Stomach smooth muscle (tissue), 2 donors: ENCODE measurements around the gene CCL5.

Source experiments
- H3K27ac ChIP-seq: one replicate; pipeline ENCODE4 v1.7.0; 2013; ENCODE audit warnings: mild to moderate bottlenecking, low read length, inconsistent platforms
- H3K27me3 ChIP-seq, 2 donors: one replicate each; pipeline ENCODE4 v1.7.0; 2013; ENCODE audit warnings: low read length in 2 of 2; ENCODE audit not compliant: insufficient read depth in 2 of 2, control insufficient read depth in 1 of 2
- H3K36me3 ChIP-seq, 2 donors: one replicate each; pipeline ENCODE4 v1.7.0; 2013; ENCODE audit warnings: low read length in 2 of 2; ENCODE audit not compliant: control insufficient read depth in 2 of 2, insufficient read depth in 2 of 2
- H3K4me1 ChIP-seq: one replicate; pipeline ENCODE4 v1.7.0; 2013; ENCODE audit warnings: low read length; ENCODE audit not compliant: control insufficient read depth, insufficient read depth
- H3K4me3 ChIP-seq, 2 donors: one replicate each; pipeline ENCODE4 v1.7.0; 2013; ENCODE audit warnings: low read length in 2 of 2
- H3K9ac ChIP-seq, 2 donors: one replicate each; pipeline ENCODE4 v1.7.0; 2013; ENCODE audit warnings: low read length in 2 of 2, mild to moderate bottlenecking in 1 of 2
- H3K9me3 ChIP-seq, 2 donors: one replicate each; pipeline ENCODE4 v1.7.0; 2013; ENCODE audit warnings: low read length in 2 of 2; ENCODE audit not compliant: control insufficient read depth in 2 of 2
- donor health status: healthy.
- donor health status: Pancreatic carcinoma.

CCL5 gene

DNA sequence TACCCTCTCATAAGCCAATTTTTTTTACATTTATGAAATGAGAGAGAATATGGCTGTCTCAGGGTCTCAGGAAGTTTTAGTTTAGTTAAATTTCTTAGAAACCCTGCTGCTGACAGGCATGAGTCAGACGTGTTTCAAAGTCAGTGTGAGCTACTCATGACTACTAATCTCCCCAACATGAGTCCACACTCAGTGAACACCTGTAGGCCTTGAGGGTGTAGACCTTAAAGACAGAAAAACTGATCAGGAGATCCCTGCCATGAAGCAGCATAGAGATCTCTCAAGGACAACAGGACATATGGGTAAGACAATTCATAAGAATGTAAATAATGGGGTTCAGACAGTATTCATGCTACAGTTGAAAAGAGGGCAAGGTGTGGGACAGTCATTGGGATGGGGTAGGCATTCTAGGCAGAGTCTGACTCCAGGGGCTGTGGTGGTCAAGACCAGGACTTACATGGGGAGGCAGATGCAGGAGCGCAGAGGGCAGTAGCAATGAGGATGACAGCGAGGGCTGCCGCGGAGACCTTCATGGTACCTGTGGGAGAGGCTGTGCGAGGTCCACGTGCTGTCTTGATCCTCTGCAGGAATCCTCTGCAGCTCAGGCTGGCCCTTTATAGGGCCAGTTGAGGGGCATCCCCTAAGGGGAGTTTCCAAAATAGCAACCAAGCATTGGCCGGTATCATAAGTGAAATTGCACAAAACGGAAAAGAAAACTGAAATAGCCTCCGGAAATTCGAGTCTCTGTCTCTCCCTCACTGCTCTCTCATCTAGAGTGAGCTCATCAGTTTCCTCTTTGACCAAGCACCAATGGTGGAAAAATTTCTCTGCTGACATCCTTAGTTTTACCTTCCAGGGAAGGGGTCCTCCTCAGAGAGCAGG, at the start of gene CCL5:
CCL5 (minus strand) TSS at position 588 of the 882 bp plus-strand sequence.
- H3K4me3 ChIP-seq, result no peak within 1 kb of the TSS
- H3K4me1 ChIP-seq, result peaks cover 3% of the 10 kb centered on the region
- no peak within 1 kb of the TSS for H3K27ac ChIP-seq
- H3K9ac ChIP-seq, result no peak within 1 kb of the TSS
- H3K27me3 ChIP-seq, result no peaks in the 10 kb centered on the region
- no peaks in the 10 kb centered on the region for H3K9me3 ChIP-seq
- H3K36me3 ChIP-seq, result no peaks in the 10 kb centered on the region

DNA sequence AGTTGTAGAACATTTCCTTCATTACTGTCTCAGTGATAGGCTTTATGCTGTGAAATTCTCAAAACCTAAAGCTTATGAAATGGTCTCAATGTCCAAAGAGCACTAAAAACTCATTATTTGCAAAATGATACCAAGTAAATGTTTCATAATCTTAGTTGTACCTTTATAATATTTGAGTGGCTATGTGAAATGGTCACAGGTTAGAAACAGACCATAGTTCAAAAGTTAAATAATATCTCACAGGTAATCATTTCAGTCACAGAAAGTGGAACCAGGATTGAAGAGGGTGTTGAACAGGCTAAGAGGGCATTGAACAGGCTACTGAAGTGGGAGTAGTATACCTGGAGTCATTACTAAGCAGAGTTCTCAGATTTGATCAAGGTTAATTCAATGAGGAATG, 47.6 kb upstream of the CCL5 start:
- H3K9ac ChIP-seq, result no peak overlapping the region
- H3K9me3 ChIP-seq, result no peaks in the 10 kb centered on the region
- H3K4me1 ChIP-seq, result peaks cover 12% of the 10 kb centered on the region
- peaks cover 0 to 4% of the 10 kb centered on the region in 2 donors for H3K27me3 ChIP-seq
- H3K4me3 ChIP-seq, result no peak overlapping the region
- H3K36me3 ChIP-seq, result no peaks in the 10 kb centered on the region
- no peak overlapping the region for H3K27ac ChIP-seq

DNA sequence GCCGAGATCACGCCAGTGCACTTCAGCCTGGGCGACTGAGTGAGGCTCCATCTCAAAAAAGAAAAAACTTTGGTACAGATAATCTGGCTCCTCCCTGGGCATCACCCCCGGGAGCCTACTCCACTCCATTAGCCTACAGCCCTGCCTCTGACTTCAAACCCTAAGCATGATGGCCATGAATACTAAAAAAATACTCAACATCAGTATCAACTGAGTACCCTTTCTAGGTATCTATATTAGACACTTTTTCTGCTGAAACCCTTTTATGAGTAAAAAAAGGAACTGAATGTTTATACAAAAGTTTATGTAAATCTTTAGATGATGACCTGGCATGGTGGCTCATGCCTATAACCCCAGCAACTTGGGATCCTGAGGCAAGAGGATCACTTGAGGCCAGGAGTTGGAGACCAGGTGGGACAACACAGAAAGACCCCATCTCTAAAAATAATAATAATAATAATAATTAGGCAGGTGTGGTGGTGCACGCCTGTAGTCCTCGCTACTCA, 43.5 kb upstream of the CCL5 start:
- peaks cover 0 to 2% of the 10 kb centered on the region in 2 donors for H3K27me3 ChIP-seq
- no peak overlapping the region for H3K9ac ChIP-seq
- H3K4me3 ChIP-seq, result no peak overlapping the region
- H3K27ac ChIP-seq, result no peak overlapping the region
- no peaks in the 10 kb centered on the region for H3K9me3 ChIP-seq
- H3K36me3 ChIP-seq, result no peaks in the 10 kb centered on the region
- no peaks in the 10 kb centered on the region for H3K4me1 ChIP-seq

DNA sequence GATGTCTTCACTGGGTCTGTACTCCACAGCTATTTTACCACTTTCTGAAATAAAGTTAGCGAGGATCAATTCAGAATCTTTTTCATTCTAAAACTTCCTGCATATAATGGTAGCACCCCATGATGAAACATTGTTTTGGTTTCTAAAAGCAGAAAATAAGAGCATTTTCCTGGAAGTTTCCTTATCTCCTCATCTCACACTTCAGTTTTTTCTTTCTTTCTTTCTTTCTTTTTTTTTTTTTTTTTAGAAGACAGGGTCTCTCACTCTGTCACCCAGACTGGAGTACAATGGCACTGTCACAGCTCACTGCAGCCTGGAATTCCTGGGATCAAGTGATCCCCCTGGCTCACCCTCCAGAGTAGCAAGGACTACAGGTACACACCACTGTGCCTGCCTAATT, 40.1 kb upstream of the CCL5 start:
- Histone ChIP-seq H3K4me1 (no peaks in the 10 kb centered on the region), H3K9me3 (no peaks in the 10 kb centered on the region), H3K9ac (no peak overlapping the region), H3K27ac (no peak overlapping the region), H3K27me3 (peaks cover 0 to 2% of the 10 kb centered on the region in 2 donors), H3K36me3 (no peaks in the 10 kb centered on the region), H3K4me3 (no peak overlapping the region)

- H3K9ac ChIP-seq, result no peak overlapping the region
- H3K36me3 ChIP-seq, result no peaks in the 10 kb centered on the region
- no peak overlapping the region for H3K4me3 ChIP-seq
- peaks cover 0 to under 1% of the 10 kb centered on the region in 2 donors for H3K9me3 ChIP-seq
- H3K27me3 ChIP-seq, result no peaks in the 10 kb centered on the region
- H3K27ac ChIP-seq, result no peak overlapping the region
- no peaks in the 10 kb centered on the region for H3K4me1 ChIP-seq
These were observed 38.5 kb upstream of the CCL5 start for GRCh38 chr17:35918665-35919064.

GRCh38 chr17:35917519-35918213, 37.5 kb upstream of the CCL5 start:
- H3K9ac ChIP-seq, result no peak overlapping the region
- H3K27me3 ChIP-seq, result no peaks in the 10 kb centered on the region
- no peaks in the 10 kb centered on the region for H3K36me3 ChIP-seq
- H3K4me3 ChIP-seq, result no peak overlapping the region
- peaks cover 0 to 3% of the 10 kb centered on the region in 2 donors for H3K9me3 ChIP-seq
- H3K27ac ChIP-seq, result no peak overlapping the region
- H3K4me1 ChIP-seq, result no peaks in the 10 kb centered on the region

GRCh38 chr17:35915153-35915964, 35.2 kb upstream of the CCL5 start:
- Histone ChIP-seq H3K4me1 (no peaks in the 10 kb centered on the region), H3K27me3 (no peaks in the 10 kb centered on the region), H3K9me3 (peaks cover 0 to 3% of the 10 kb centered on the region in 2 donors), H3K4me3 (no peak overlapping the region), H3K9ac (no peak overlapping the region), H3K27ac (no peak overlapping the region), H3K36me3 (no peaks in the 10 kb centered on the region)

- Histone ChIP-seq H3K4me1 (no peaks in the 10 kb centered on the region), H3K36me3 (no peaks in the 10 kb centered on the region), H3K4me3 (no peak overlapping the region), H3K9me3 (peaks cover 0 to 3% of the 10 kb centered on the region in 2 donors), H3K9ac (no peak overlapping the region), H3K27me3 (no peaks in the 10 kb centered on the region), H3K27ac (no peak overlapping the region)
These were observed 34.2 kb upstream of the CCL5 start for GRCh38 chr17:35914354-35914753.

DNA sequence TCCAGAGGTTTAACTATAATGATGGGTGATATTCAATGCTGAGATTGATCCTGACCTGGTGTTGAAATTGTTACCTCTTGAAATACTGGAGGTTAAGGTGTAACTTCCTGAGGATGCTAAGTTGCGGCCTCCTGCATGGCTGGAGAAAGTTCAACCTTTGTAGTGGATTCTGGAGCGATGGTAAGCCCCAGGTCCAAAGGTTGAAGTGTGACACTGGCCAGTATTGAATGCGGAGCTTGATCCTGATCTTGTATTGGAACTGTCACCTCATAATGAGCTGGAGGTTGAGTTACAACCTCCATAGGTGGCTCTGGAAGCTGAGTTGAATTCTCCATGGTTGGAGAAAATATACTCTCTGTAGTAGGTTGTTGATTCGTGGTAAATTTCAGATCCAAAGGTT, 33.4 kb upstream of the CCL5 start:
- no peak overlapping the region for H3K9ac ChIP-seq
- H3K4me3 ChIP-seq, result no peak overlapping the region
- no peaks in the 10 kb centered on the region for H3K27me3 ChIP-seq
- no peak overlapping the region for H3K27ac ChIP-seq
- peaks cover 0 to 3% of the 10 kb centered on the region in 2 donors for H3K9me3 ChIP-seq
- no peaks in the 10 kb centered on the region for H3K4me1 ChIP-seq
- no peaks in the 10 kb centered on the region for H3K36me3 ChIP-seq

DNA sequence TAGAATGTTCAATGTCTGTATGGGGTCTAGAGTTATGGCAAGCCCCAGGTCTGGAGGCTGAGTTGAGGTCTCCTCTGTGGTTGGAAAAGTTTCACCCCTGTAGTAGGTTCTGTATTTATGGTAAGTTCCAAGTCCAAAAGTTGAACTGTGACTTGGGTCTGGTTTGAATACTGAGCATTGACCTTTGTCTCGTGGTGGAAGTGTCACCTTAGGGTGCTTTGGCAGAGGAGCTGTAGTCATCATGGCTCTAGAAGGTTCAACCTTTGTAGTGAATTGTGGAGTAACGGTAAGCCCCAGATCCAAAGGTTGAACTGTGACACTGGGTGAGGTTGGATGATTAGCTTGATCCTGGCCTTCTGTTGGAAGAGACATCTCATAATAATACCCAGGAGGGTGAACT, 32.8 kb upstream of the CCL5 start:
- H3K27me3 ChIP-seq, result no peaks in the 10 kb centered on the region
- peaks cover 0 to 3% of the 10 kb centered on the region in 2 donors for H3K9me3 ChIP-seq
- H3K27ac ChIP-seq, result no peak overlapping the region
- H3K36me3 ChIP-seq, result no peaks in the 10 kb centered on the region
- H3K4me3 ChIP-seq, result no peak overlapping the region
- H3K9ac ChIP-seq, result no peak overlapping the region
- no peaks in the 10 kb centered on the region for H3K4me1 ChIP-seq
